Measurements from ENCODE around the gene KCNAB3.
A peak's percentile ranks its signal among the peaks of the same experiment; 100 is the strongest.

The KCNAB3 gene

DNA sequence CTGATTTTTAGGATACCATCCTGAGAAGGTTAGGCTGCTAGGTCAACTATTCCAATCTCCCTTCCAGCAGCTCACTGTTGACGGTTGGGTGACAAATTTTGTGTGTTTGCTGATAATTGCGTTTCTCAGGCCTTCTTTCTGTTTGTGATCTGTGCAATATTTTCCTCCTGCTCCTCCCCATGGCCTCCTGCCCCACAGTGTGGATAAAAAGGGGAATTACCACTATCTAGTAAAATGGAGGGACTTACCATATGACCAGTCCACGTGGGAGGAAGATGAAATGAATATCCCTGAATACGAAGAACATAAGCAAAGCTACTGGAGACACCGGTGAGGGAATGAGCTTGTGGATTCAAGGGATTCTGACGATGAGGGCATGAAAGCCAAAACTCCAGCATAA lies 31.9 kb downstream of the KCNAB3 start:
- H3K4me3 ChIP-seq (ENCODE audit: low read length) = no peak overlapping the region
- TF ChIP-seq ZNF274 (IDR thresholded peaks at IDR 0.05; ENCODE audit: low read depth, low read length) = no peak

DNA sequence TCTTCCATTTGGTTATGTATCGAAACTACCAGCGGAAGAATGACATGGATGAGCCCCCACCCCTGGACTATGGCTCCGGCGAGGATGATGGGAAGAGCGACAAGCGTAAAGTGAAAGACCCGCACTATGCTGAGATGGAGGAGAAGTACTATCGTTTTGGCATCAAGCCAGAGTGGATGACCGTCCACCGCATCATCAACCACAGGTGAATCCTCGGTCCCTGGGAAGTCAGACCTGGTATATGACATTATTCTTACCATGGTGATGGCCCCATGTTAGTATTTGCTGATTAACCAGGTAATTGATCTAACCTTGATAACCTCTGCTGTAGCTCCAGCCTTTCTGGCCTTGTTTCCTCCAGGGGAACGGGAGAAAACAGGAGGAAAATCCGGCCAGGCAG lies 32.6 kb downstream of the KCNAB3 start:
- TF ChIP-seq ZNF274 (IDR thresholded peaks at IDR 0.05; ENCODE audit: low read depth, low read length) = no peak
- no peak overlapping the region for H3K4me3 ChIP-seq (ENCODE audit: low read length)

DNA sequence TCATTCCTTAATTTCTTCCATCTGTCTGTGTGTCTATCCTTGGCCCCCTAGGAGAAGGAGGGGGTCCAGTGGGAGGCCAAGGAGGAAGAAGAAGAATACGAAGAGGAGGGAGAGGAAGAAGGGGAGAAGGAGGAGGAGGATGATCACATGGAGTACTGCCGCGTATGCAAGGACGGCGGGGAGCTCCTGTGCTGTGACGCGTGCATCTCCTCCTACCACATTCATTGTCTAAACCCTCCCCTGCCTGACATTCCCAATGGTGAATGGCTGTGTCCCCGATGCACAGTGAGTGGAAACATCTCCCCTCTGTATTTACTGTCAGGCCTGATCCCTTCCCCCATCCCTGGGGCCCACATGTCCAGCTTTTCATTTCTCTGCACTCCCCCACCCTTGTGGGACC lies 34.8 kb downstream of the KCNAB3 start:
- no peak overlapping the region for H3K4me3 ChIP-seq (ENCODE audit: low read length)
- no peak for TF ChIP-seq ZNF274 (IDR thresholded peaks at IDR 0.05; ENCODE audit: low read depth, low read length)

DNA sequence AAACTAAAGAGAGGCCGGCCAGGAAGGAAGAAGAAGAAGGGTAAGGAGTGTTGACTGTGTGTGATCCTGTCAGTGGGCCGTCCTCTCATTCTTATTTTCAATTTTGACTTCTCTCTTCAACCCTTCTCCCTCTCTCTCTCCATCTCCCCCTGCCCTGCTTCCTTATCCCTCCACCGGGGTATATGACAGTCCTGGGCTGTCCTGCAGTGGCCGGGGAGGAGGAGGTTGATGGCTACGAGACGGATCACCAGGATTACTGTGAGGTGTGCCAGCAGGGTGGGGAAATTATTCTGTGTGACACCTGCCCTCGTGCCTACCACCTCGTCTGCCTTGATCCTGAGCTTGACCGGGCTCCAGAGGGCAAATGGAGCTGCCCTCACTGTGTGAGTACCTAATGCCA lies 35.4 kb downstream of the KCNAB3 start:
- TF ChIP-seq ZNF274 (IDR thresholded peaks at IDR 0.05; ENCODE audit: low read depth, low read length) = no peak

DNA sequence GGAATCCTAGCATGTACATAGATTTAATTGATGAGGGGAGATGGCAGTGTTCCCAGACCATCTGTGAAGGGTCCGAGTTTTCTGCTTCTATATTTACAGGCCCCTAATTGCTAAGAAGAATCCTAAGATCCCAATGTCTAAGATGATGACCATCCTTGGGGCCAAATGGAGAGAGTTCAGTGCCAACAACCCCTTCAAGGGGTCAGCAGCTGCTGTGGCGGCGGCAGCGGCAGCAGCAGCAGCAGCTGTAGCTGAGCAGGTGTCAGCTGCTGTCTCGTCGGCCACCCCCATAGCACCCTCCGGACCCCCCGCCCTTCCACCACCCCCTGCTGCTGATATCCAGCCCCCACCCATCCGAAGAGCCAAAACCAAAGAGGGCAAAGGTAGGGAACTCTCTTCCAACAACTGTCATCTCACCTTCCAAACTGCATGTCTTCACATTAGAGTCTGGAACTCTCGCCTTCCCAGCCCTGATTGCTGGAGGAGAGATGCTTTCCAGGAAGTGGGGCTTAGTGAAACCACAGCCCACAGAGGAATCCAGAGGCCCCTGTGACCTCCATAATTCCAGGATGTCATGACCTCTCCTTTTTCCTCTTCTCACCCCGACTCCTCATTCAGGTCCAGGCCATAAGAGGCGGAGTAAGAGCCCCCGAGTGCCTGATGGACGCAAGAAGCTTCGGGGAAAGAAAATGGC lies 36.3 kb downstream of the KCNAB3 start:
- H3K4me3 ChIP-seq (ENCODE audit: low read length) = no peak overlapping the region
- TF ChIP-seq ZNF274 (IDR thresholded peaks at IDR 0.05; ENCODE audit: low read depth, low read length) = no peak

More for the DNA sequence above, 35.4 kb downstream of the KCNAB3 start:
- no peak overlapping the region for H3K4me3 ChIP-seq (ENCODE audit: low read length)

DNA sequence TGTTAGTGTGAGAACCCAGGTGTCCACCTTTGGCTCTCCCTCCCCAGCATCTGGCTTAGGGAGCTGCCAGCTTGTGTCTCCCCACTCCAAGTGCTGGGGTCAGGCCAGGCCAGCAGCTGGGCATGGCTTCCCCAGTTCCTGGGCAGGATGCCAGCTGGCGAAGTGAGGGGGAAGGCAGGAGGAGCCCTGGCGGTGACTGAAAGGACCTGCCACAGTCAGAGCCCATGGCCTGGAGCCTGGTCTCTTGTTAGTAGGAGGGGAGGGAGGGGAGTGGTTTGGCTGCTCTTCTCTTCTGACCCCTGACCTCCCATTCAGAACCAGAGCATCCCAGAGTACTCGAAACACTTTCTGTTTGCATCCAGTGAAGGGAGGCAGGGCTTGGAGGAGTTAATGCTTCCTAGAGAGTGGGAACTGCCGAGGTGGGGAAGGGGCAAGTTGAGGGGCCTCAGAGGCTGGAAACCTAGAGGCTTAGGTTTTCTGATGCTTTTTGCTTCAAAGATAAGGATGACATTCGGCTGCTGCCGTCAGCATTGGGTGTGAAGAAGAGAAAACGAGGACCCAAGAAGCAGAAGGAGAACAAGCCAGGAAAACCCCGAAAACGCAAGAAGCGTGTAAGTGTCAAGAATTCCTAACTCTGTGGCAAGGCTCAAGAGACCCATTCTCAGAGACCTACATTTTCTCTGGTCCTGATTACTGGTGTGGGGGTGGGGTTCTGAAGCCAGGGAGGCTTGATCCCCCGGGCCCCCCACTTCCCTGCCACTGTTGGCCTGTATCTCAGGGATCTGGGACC lies 40.3 kb downstream of the KCNAB3 start:
- no peak for TF ChIP-seq ZNF274 (IDR thresholded peaks at IDR 0.05; ENCODE audit: low read depth, low read length)
- no peak overlapping the region for H3K4me3 ChIP-seq (ENCODE audit: low read length)

DNA sequence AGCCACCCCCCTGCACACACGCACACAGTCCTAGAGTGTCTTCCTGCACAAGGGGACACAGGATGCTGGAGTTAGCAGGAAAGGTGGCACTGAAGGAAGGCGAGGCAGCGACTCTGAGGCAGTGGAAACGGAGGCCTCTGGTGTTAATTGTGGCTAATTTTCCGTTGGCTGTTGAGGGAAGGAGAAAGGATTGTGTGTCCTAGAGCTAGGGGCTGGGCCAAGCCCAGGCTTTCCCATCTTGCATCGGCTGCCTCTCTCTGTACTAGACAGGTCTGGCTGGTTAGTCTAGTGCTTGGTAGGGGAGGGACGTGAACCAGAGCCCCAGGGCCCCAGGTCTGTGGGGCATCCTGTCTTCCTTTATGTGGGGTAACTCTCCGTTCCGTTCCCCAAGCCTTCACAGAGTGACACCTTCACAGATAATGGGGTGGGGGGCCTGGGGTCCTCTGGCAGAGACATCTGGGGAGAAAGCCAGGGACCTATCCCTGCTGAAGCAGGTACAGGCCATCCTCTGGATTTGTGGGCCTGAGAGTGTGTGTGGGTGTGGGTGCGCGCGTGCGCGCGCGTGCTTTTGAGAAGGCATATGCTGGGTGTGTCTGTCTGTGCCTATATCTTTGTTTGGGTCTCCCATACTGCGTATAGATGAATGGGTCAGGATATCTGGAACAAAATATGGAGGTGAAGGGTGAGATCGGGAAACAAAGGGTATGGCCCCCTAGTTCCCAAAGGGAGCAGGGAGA lies 41.3 kb downstream of the KCNAB3 start, which contains the start of gene CHD3:
CHD3 (plus strand) TSS at position 606 of the 737 bp plus-strand sequence. CDS start 212 bp downstream, outside the sequence.
- TF ChIP-seq ZNF274 (IDR thresholded peaks at IDR 0.05; ENCODE audit: low read depth, low read length) = no peak
- peak within 1 kb of the TSS; percentile 85; the same call in 1 of the 2 replicates for H3K4me3 ChIP-seq (ENCODE audit: low read length)

DNA sequence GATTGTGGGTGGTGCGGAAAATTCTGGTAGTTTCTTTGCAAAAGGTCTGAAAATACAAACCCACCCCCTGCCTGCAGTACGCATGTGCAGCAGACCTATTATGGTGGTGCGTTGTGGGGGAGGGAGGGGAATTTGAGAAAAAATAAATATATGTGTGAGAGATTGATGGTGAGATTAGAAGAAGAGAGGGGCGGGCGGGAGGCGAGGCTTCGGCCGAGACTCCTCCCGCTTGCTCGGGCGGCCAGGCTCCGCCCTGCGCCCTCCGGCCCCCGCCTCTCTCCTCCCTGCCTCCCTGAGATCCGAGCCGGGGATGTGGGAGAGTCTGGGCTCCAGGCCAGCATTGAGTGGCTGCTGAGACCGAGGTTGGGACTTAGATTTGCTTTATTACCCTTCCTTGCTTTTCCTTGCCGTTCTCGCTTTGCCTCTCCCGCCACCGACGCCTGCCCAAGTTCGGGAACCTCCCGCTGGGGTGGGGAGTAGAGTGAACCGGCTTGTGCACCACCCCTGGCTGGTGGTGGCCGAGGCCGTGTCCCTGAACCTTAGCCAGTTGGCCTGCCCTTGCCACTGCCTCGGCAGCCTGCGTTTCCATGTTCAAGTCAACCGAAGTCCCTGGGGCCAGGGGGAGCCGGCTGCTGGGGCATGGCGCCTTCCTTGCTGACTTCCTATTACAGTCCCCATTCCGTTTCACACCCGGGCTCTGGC lies 42.0 kb downstream of the KCNAB3 start:
- H3K4me3 ChIP-seq (ENCODE audit: low read length) = peak overlapping the region; percentile 85
- no peak for TF ChIP-seq ZNF274 (IDR thresholded peaks at IDR 0.05; ENCODE audit: low read depth, low read length)

DNA sequence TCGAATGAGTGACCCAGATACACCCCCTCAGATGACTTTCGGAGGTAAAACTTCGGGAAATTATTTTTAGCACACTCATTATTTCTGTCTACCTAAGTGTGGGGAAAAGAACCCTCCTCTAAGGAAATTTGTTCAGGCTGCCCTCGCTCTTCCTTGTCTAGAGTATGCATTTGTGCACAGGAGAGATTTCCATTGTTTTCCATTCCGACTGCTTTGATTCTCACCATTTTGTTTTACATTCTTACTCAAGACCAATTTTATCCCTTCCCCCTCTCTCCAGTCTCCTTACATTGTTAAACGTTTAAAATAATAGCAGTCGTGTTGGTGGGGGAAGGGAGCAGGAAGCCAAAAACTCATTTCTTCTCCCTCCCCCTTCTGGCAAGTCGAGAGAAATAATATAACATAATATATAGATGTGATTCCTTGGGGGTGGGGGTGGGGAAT lies 42.6 kb downstream of the KCNAB3 start:
- H3K4me3 ChIP-seq (ENCODE audit: low read length) = peak overlapping the region; percentile 85
- TF ChIP-seq ZNF274 (IDR thresholded peaks at IDR 0.05; ENCODE audit: low read depth, low read length) = no peak

DNA sequence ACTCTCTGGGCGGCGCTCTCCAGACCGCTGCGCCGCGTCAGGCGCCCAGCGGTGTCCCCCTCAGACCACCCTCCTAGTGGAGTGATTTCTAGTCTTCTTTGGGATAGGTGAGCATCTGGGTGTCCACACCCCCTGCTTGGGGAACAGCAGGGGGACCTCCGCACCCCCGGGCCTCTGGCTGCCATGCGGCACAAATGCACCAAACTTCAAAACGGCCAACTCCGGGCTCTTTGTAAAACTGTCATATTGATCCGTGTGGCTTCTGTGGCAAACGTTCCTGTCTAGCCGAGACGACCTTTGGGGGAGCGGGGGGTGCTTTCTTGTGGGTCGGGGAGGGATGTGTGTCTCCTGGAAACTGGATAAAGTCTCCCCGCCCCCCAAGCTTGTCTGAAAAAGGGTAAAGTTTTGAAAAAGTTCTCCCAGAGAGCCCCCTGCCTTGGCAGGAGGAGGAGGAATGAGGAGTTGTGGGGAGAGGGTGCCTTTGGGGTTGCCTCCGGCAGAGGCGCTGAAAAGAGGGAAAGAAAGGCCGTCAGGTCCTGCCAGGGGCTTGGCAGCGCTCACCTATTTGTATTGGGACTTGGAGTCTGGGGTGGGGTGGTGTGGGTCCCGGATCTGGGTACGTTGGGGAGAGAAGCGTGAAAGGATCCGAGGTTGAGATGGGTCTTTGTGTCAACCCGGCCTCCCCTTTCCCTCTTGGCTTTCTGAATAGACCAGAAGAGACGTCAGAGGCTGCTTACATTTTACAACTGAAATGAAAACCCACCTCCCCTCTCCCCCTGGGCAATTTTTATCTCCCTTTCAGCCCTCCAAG lies 43.2 kb downstream of the KCNAB3 start:
- TF ChIP-seq ZNF274 (IDR thresholded peaks at IDR 0.05; ENCODE audit: low read depth, low read length) = no peak
- peak overlapping the region; percentile 85 for H3K4me3 ChIP-seq (ENCODE audit: low read length)

DNA sequence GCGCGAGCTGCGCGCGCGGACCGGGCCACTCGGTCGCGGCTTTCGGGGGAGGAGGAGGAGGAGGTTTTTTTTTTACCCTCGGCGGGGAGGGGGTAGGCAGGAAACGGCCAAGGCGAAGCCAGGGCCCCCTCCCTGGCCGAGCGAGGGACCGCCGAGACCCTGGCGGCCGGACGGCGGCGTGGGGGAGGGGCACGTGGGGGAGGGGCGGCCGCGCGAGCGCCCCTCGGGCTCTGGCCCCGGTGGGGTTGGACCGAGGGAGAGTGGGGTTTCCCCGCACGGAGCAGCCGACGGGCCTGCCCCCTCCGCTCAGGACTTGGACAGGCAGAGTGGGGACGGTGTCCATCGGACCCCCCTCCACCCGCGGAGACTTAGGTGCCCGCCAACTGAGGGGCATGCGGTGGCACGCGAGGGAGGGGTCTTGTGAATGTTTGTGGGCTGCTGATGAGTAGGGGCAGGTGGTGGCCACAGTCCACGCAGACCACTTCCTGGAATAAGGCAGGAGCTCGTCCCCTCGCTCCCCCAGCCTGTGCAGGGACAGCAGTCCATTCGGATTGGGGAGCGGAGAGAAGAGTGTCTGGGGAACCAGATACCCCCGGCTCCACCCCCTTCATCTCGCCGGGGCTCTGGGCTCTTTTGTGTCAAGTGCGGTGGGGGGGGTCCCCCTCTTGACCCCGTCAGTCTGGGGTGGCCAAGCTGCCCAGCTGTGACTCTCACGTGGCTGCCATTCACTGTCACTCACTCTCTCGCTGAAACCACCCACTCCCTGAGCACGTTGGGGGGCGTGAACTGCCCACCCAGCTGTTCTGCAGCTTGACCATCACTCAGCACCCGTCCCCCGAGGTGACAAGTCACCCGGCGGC lies 44.1 kb downstream of the KCNAB3 start:
- H3K4me3 ChIP-seq (ENCODE audit: low read length) = peak overlapping the region; percentile 85
- no peak for TF ChIP-seq ZNF274 (IDR thresholded peaks at IDR 0.05; ENCODE audit: low read depth, low read length)

Data from GM08714 (cell line).